Liver (tissue), 9 donors: Measurements from ENCODE around the gene B3GNT9. TPM values are rescaled to one million over a fixed set of nuclear protein-coding genes. Genes with fewer than 3 reads are reported as not detected.

Source experiments
- DNase-seq: peaks from one replicate; pipeline ENCODE4 v3.0.0-alpha.2; 2017; ENCODE audit warnings: low spot score
- H3K27ac ChIP-seq, 2 donors: one replicate each; pipeline ENCODE4 v1.7.0; 2013; ENCODE audit warnings: inconsistent platforms in 2 of 2, low read length in 2 of 2, control low read depth in 1 of 2, low read depth in 1 of 2, mild to moderate bottlenecking in 1 of 2
- H3K27me3 ChIP-seq, 4 donors: one replicate each; pipeline versions ENCODE4 v1.6.1 to v1.7.0; 2013; ENCODE audit warnings: low read length in 3 of 4, inconsistent platforms in 1 of 4, mild to moderate bottlenecking in 1 of 4, moderate library complexity in 1 of 4; ENCODE audit not compliant: control insufficient read depth in 4 of 4, insufficient read depth in 4 of 4
- H3K36me3 ChIP-seq, 4 donors: one replicate each; pipeline versions ENCODE4 v1.6.1 to v1.7.0; 2013; ENCODE audit warnings: low read length in 3 of 4, mild to moderate bottlenecking in 3 of 4, low read depth in 1 of 4, moderate library complexity in 1 of 4; ENCODE audit not compliant: control insufficient read depth in 4 of 4, insufficient read depth in 3 of 4
- H3K4me1 ChIP-seq, 4 donors: one replicate each; pipeline versions ENCODE4 v1.6.1 to v1.7.0; 2013; ENCODE audit warnings: low read length in 3 of 4, mild to moderate bottlenecking in 3 of 4, moderate library complexity in 1 of 4; ENCODE audit not compliant: control insufficient read depth in 4 of 4, insufficient read depth in 4 of 4
- H3K4me3 ChIP-seq, 3 donors: one replicate each; pipeline versions ENCODE4 v1.6.1 to v1.7.0; 2013; ENCODE audit warnings: low read length in 3 of 3, control low read depth in 1 of 3, low read depth in 1 of 3, mild to moderate bottlenecking in 1 of 3
- H3K9ac ChIP-seq, 2 donors: one replicate each; pipeline ENCODE4 v1.7.0; 2013; ENCODE audit warnings: low read length in 2 of 2, mild to moderate bottlenecking in 2 of 2, moderate library complexity in 2 of 2, control low read depth in 1 of 2, low read depth in 1 of 2
- H3K9me3 ChIP-seq, 4 donors: one replicate each; pipeline versions ENCODE4 v1.6.1 to v1.7.0; 2013; ENCODE audit warnings: low read length in 3 of 4; ENCODE audit not compliant: control insufficient read depth in 4 of 4
- ATF3 ChIP-seq: IDR thresholded peaks from 2 replicates; pipeline ENCODE4 v1.6.1; 2016; ENCODE audit warnings: antibody characterized with exemption
- CTCF ChIP-seq: fragments of 150-350 bp; IDR thresholded peaks from 2 replicates; pipeline ENCODE4 v1.5.1; 2017; ENCODE audit warnings: improper control_type of control experiment, low read depth, low read length; ENCODE audit not compliant: missing input control
- FOXA1 ChIP-seq: IDR thresholded peaks from 2 replicates; pipeline ENCODE4 v1.6.1; 2016; ENCODE audit warnings: antibody characterized with exemption
- FOXA2 ChIP-seq: IDR thresholded peaks from 2 replicates; pipeline ENCODE4 v1.6.1; 2016; ENCODE audit warnings: antibody characterized with exemption
- GABPA ChIP-seq, 2 donors: IDR thresholded peaks in 1 of 2; conservative IDR thresholded peaks in 1 of 2; 2 replicates each; pipeline ENCODE4 v1.6.1; 2016; ENCODE audit warnings: antibody characterized with exemption in 2 of 2, mild to moderate bottlenecking in 1 of 2, moderate library complexity in 1 of 2
- HNF4A ChIP-seq, 2 donors: conservative IDR thresholded peaks; 2 replicates each; pipeline ENCODE4 v1.6.1; 2016; ENCODE audit warnings: antibody characterized with exemption in 2 of 2, mild to moderate bottlenecking in 2 of 2
- HNF4G ChIP-seq: IDR thresholded peaks from 2 replicates; pipeline ENCODE4 v1.6.1; 2016; ENCODE audit warnings: antibody characterized with exemption
- JUND ChIP-seq, 2 donors: IDR thresholded peaks; 2 replicates each; pipeline ENCODE4 v1.6.1; 2016; ENCODE audit warnings: antibody characterized with exemption in 2 of 2
- MAX ChIP-seq: IDR thresholded peaks from 2 replicates; pipeline ENCODE4 v1.6.1; 2016; ENCODE audit warnings: antibody characterized with exemption
- NR2F2 ChIP-seq: IDR thresholded peaks from 2 replicates; pipeline ENCODE4 v1.6.1; 2016; ENCODE audit warnings: antibody characterized with exemption
- RAD21 ChIP-seq, 2 donors: IDR thresholded peaks; 2 replicates each; pipeline ENCODE4 v1.6.1; 2016; ENCODE audit warnings: antibody characterized with exemption in 2 of 2, mild to moderate bottlenecking in 2 of 2
- REST ChIP-seq: IDR thresholded peaks from 2 replicates; pipeline ENCODE4 v1.6.1; 2016; ENCODE audit warnings: antibody characterized with exemption, mild to moderate bottlenecking
- RXRA ChIP-seq, 2 donors: IDR thresholded peaks; 2 replicates each; pipeline ENCODE4 v1.6.1; 2017 to 2018; ENCODE audit warnings: antibody characterized with exemption in 2 of 2, mild to moderate bottlenecking in 1 of 2
- SP1 ChIP-seq: IDR thresholded peaks from 2 replicates; pipeline ENCODE4 v1.6.1; 2018; ENCODE audit warnings: antibody characterized with exemption, mild to moderate bottlenecking
- TAF1 ChIP-seq: conservative IDR thresholded peaks from 2 replicates; pipeline ENCODE4 v1.6.1; 2016; ENCODE audit warnings: antibody characterized with exemption, mild to moderate bottlenecking
- YY1 ChIP-seq: IDR thresholded peaks from 2 replicates; pipeline ENCODE4 v1.6.1; 2016; ENCODE audit warnings: antibody characterized with exemption, mild to moderate bottlenecking
- ZBTB33 ChIP-seq: IDR thresholded peaks from 2 replicates; pipeline ENCODE4 v1.6.1; 2016; ENCODE audit warnings: antibody characterized with exemption
- WGBS: extraction: QIAGEN DNeasy Blood & Tissue Kit; methylation state at CpG from one replicate; pipeline ENCODE4 v1.1.7; 2013; 5-methylcytosine and 5-hydroxymethylcytosine counted together
- polyA plus RNA-seq, 2 donors: library from polyadenylated mRNA; stranded (reverse) in 1 of 2; unstranded in 1 of 2; fragments of 200-250 nt in 1 of 2; fragments of >200 nt in 1 of 2; fragmentation: Nextera tagmentation in 1 of 2; extraction: Ambion mirVana in 1 of 2; gene quantifications; one replicate each; pipeline versions ENCODE4 v1.2.1 to v1.2.3, GENCODE V29; 2013 to 2015
- total RNA-seq, 2 donors: library from RNA; depleted of rRNA; stranded (reverse); fragments of >200 nt; gene quantifications; one replicate each; pipeline ENCODE4 v1.2.3, GENCODE V29; 2014
- donor health status: healthy.
- donor health status: healthy.
- donor health status: healthy.
- donor health status: healthy.
- donor health status: healthy.

The B3GNT9 gene
- total and polyA plus RNA-seq, 4 donors = 0.43 to 2.3 (median 1.4) TPM

- H3K4me3 ChIP-seq = no peak overlapping the region
These were observed 5.1 kb downstream of the B3GNT9 start for GRCh38 chr16:67145746-67146145.

GRCh38 chr16:67144943-67145342, 5.9 kb downstream of the B3GNT9 start:
- Histone ChIP-seq H3K9ac (no peak overlapping the region), H3K9me3 (no peaks in the 10 kb centered on the region), H3K27ac (no peak overlapping the region), H3K36me3 (peaks cover 40 to 85% (median 76%) of the 10 kb centered on the region in 4 donors), H3K4me1 (peaks cover 0 to 2% (median 0%) of the 10 kb centered on the region in 4 donors), H3K4me3 (no peak overlapping the region), H3K27me3 (no peaks in the 10 kb centered on the region)
- no peak for DNase-seq
- no peak for TF ChIP-seq RXRA (IDR thresholded peaks at IDR 0.05)
- WGBS = 96% methylated on average over 2 of the region's 2 CpGs

More at GRCh38 chr16:67145746-67146145, 5.1 kb downstream of the B3GNT9 start:
- DNase-seq = no peak
- no peaks in the 10 kb centered on the region for H3K27me3 ChIP-seq
- H3K27ac ChIP-seq = no peak overlapping the region
- H3K9me3 ChIP-seq = no peaks in the 10 kb centered on the region
- no peak overlapping the region for H3K9ac ChIP-seq
- H3K36me3 ChIP-seq = peaks cover 35 to 77% (median 69%) of the 10 kb centered on the region in 4 donors
- peaks cover 0 to 9% (median 4%) of the 10 kb centered on the region in 4 donors for H3K4me1 ChIP-seq
- no peak for TF ChIP-seq CTCF
- TF ChIP-seq RAD21 (IDR thresholded peaks at IDR 0.05) = no peak
- no peak for TF ChIP-seq RXRA (IDR thresholded peaks at IDR 0.05)
- 93% methylated on average over 2 of the region's 2 CpGs for WGBS

GRCh38 chr16:67142342-67142741, 8.5 kb downstream of the B3GNT9 start:
- no peak overlapping the region for H3K4me3 ChIP-seq
- no peaks in the 10 kb centered on the region for H3K27me3 ChIP-seq
- WGBS = 95% methylated on average over 9 of the region's 9 CpGs
- H3K27ac ChIP-seq = no peak overlapping the region
- no peak for DNase-seq
- TF ChIP-seq MAX (no peak), GABPA (IDR thresholded peaks at IDR 0.05 in 1 of 2, conservative IDR thresholded peaks at IDR 0.05 in 1 of 2) (no peak), REST (no peak), HNF4G (no peak), FOXA1 (no peak), ZBTB33 (no peak), TAF1 (no peak), YY1 (no peak), NR2F2 (no peak), JUND (IDR thresholded peaks at IDR 0.05) (no peak), FOXA2 (no peak), ATF3 (no peak), SP1 (no peak), RXRA (IDR thresholded peaks at IDR 0.05) (no peak), HNF4A (conservative IDR thresholded peaks at IDR 0.05) (no peak), CTCF (no peak)
- H3K9ac ChIP-seq = no peak overlapping the region
- H3K4me1 ChIP-seq = no peaks in the 10 kb centered on the region
- peaks cover 39 to 96% (median 88%) of the 10 kb centered on the region in 4 donors for H3K36me3 ChIP-seq
- H3K9me3 ChIP-seq = no peaks in the 10 kb centered on the region
